Measurements from ENCODE around the gene LARP1.
A peak's percentile ranks its signal among the peaks of the same experiment; 100 is the strongest.

The LARP1 gene

DNA sequence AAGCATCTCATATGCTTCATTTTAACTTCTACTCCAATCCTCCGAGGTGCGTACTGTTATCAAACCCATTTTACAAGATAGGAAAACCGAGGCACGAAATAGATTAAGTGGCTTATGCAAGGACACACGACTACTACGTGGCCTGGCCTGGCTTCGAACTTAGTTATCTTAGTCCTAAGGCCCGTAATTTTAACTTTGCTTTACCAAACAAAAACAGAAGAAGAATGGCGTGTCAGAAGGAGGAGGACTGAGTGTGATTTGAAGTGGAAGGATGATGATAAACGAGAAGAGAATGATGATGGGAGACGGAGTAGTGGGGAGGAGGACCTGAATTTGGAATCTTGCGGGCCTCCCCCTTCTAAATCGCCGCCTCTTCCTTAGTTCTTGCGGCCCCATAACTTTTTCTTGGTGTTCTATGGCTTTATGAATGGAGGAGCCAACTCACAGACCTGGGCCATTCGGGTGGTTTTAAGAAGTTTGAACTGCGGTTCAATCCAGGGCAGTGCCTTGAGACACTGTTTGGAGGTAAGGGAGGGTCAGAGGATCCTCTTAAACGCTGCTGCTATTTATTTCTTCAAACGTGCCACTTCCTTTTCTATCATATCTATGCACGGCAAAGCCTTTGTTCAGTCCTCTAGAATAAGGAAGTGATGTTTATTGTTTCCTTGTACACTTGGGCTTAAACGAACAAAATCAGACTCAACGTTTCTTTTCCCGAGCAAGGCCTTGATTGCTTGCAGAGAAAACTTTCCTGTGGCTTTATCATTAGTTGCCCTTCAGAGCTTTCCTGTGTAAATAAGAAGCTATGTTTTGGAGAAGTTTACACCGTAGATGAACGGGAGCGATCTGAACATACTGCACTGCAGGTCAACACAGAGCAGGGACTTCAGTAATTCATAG is 104.0 kb downstream of the LARP1 start:
- DNase-seq (ENCODE audit: low read depth), result no peak

- peak; percentile 58 for DNase-seq (ENCODE audit: low read depth)
These were observed 104.9 kb downstream of the LARP1 start for GRCh38 chr5:154860123-154860522.

- no peak for DNase-seq (ENCODE audit: low read depth)
These were observed 105.6 kb downstream of the LARP1 start for GRCh38 chr5:154860765-154861164.

DNA sequence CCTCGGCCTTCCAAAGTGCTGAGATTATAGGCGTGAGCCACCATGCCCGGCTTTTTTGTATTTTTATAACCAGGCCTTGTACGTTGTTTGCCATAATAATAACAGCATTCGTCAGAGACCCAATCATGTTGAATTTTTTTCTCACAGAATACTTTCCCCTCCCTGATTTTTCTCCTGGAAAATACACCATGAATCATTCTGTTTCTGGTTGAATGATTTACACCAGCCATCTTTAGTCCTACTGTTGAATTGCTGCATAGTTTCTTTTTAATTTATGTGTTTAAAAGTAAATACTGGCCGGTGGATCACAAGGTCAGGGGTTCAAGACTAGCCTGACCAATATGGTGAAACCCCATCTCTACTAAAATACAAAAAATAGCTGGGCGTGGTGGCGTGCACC is 106.8 kb downstream of the LARP1 start:
- DNase-seq (ENCODE audit: low read depth), result no peak

GRCh38 chr5:154862766-154863165 is 107.6 kb downstream of the LARP1 start:
- no peak for DNase-seq (ENCODE audit: low read depth)

DNA sequence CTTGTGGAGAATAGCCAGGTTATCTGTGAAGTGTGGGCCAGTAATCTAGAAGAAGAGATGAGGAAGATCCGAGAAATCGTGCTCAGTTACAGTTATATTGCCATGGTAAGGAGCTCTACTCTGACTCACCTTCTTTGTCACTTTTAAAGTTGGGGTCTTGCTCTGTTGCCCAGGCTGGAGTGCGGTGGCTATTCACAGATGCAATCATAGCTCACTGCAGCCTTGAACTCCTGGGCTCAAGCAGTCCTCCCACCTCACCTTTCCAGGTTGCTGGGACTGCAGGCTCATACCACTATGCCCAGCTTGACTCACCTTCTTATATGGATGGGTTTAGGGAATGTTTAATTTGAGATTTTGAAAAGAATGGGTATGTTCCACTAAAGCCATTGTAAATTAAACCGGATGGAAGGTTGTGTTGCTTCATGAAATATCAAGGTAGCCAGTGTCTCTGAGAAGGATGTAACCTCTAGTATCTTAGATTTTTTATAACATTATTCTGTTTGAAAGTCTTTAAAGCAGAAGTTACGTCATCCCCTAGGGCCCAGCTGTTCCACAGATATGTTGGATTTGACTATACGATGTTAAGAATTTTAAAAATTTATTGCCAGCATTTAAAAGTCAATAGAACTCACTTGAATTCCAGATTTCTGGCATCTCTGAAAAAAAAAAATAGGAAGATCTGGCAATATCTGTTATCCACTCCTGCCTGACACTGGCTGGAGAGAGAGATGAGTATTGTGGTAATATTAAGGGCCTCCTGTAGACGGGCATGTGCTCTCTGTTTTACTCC is 108.3 kb downstream of the LARP1 start:
- DNase-seq (ENCODE audit: low read depth), result no peak

DNA sequence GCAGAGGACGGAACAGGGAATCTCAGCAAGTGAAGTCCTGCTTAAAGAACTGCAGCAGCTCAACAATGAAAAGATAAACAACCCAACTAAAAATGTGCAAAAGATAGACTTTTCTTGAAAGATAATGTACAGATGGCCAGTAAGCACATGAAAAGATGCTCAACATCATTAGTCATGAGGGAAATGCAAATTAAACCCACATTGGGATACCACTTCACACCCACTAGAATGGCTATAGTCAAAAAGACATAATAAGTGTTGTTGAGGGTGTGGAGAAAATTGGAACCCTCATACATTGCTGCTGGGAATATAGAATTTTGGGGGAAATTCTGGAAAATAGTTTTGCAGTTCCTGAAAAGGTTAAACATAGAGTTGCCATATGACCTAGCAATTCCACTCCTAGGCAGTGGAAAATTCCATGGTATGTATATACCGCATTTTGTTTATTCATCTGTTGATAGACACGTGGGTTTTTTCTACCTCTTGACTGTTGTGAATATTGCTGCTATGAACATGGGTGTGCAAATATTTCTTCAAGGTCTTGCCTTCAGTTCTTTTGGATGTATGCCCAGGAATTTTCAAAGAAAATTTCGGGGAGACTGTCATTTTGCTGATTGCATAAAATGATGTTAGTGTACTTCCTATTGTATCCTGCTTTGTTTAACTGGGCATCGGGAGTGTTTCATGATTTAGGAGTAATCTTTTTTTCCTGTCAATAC is 110.4 kb downstream of the LARP1 start:
- DNase-seq (ENCODE audit: low read depth), result no peak

- no peak for DNase-seq (ENCODE audit: low read depth)
These were observed 111.7 kb downstream of the LARP1 start for GRCh38 chr5:154866841-154867240.
